Measurements from ENCODE around the gene SH3RF3.

DNA sequence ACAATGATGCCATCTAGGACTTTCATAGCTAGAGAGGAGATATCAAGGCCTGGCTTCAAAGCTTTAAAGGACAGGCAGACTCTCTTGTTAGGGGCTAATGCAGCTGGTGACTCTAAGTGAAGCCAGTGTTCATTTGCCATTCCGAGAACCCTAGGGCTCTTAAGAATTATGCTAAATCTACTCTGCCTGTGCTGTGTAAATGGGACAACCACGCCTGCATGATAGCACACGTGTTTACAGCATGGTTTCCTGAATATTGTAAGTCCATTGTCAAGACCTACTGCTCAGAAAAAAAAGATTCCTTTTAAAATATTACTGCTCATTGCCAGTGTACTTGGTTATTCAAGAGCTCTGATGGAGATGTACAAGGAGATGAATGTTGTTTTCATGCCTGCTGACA lies 296.4 kb downstream of the SH3RF3 start:
- TF ChIP-seq, protein P1, sequence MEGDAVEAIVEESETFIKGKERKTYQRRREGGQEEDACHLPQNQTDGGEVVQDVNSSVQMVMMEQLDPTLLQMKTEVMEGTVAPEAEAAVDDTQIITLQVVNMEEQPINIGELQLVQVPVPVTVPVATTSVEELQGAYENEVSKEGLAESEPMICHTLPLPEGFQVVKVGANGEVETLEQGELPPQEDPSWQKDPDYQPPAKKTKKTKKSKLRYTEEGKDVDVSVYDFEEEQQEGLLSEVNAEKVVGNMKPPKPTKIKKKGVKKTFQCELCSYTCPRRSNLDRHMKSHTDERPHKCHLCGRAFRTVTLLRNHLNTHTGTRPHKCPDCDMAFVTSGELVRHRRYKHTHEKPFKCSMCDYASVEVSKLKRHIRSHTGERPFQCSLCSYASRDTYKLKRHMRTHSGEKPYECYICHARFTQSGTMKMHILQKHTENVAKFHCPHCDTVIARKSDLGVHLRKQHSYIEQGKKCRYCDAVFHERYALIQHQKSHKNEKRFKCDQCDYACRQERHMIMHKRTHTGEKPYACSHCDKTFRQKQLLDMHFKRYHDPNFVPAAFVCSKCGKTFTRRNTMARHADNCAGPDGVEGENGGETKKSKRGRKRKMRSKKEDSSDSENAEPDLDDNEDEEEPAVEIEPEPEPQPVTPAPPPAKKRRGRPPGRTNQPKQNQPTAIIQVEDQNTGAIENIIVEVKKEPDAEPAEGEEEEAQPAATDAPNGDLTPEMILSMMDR (IDR thresholded peaks at IDR 0.05 in 4 of 5, conservative IDR thresholded peaks at IDR 0.05 in 1 of 5) = no peak
- no peak for TF ChIP-seq POLR2A (IDR thresholded peaks at IDR 0.05)
